Measurements from ENCODE around the gene RAPGEF1.

RAPGEF1 gene

DNA sequence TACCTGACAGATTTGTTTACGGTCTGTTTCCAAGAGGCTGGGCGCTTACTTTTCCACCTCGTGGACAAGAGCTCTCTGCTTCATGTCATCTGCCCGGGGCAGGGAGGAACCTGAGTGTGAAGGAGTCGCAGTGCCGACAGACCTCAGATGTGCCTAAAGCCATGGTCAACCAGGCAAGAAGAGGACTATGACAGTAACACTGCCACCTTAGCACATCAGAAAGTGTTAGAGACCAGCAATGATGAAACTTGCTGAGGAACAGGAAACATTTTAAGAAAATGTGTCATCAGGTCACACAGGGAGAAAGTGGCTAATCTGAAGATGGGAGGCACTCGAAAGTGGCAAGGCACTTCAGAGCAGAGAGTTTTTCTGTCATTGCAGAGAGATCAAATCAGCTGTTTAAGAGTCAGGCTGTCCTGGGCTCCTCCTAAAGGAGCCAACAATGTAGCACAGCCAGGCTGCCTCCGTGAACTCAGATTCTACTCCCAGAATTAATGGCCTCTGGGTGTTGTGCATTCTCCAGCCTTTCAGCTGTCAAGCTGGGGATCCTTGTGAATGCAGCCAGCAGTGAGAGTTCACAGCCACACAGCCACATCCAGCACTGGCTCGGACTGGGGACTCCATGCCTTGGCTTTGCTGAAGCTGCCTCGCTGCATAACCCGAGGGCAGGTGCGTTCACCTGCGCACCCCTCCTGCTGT is 94.6 kb downstream of the RAPGEF1 start:
- Histone ChIP-seq H3K9me3 (ENCODE audit: severe bottlenecking) (no peaks in the 10 kb centered on the region), H3K27ac (ENCODE audit: poor library complexity, severe bottlenecking) (no peak overlapping the region), H3K27me3 (ENCODE audit: insufficient read depth, poor library complexity, severe bottlenecking) (no peaks in the 10 kb centered on the region), H3K36me3 (ENCODE audit: low read depth) (no peaks in the 10 kb centered on the region; the same call in 1 of the 2 replicates), H3K4me3 (ENCODE audit: severe bottlenecking) (no peak overlapping the region), H3K4me1 (ENCODE audit: insufficient read depth, poor library complexity, severe bottlenecking) (peaks cover 5% of the 10 kb centered on the region)
- no peak for ATAC-seq (ENCODE audit: low read depth)
- DNase-seq (ENCODE audit: low spot score) = no peak
- TF ChIP-seq CTCF (IDR thresholded peaks at IDR 0.05; ENCODE audit: poor library complexity, severe bottlenecking) = no peak

DNA sequence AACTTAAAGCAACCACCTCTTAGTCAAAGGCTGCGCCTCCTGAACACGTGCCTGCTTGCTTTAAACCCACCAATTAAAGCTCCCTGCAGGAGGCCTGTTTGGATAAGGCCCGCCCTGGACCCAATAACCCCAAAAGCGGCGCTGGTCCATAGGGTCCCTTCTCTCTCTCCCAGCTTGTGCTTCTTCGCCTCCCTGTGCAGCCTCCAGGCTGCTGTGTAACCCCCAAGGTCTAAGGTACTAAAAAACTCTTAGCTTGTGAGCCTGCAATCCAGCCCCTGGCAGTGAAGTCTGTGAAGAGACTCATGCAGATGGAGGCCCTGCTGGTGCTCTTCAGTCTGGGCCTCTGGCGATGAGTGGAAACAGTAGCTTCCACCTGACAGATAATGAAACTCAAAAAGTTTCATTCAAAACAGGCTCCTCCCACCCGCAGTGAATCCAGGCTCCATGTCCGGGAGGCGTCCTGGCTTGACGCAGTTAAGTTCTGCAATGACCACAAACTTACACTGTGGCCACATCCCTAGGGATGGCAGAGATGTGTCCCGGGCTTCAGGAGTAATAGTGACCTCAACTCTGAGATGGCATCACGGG is 97.3 kb downstream of the RAPGEF1 start:
- no peaks in the 10 kb centered on the region for H3K9me3 ChIP-seq (ENCODE audit: severe bottlenecking)
- DNase-seq (ENCODE audit: low spot score) (no peak), ATAC-seq (ENCODE audit: low read depth) (no peak)
- no peaks in the 10 kb centered on the region for H3K27me3 ChIP-seq (ENCODE audit: insufficient read depth, poor library complexity, severe bottlenecking)
- H3K27ac ChIP-seq (ENCODE audit: poor library complexity, severe bottlenecking) = no peak overlapping the region
- peaks cover 9% of the 10 kb centered on the region for H3K4me1 ChIP-seq (ENCODE audit: insufficient read depth, poor library complexity, severe bottlenecking)
- no peak for TF ChIP-seq CTCF (IDR thresholded peaks at IDR 0.05; ENCODE audit: poor library complexity, severe bottlenecking)
- peaks cover 3% of the 10 kb centered on the region for H3K36me3 ChIP-seq (ENCODE audit: low read depth)
- H3K4me3 ChIP-seq (ENCODE audit: severe bottlenecking) = no peak overlapping the region

GRCh38 chr9:131641618-131642495 is 98.0 kb downstream of the RAPGEF1 start:
- Histone ChIP-seq H3K36me3 (ENCODE audit: low read depth) (peaks cover 3% of the 10 kb centered on the region), H3K9me3 (ENCODE audit: severe bottlenecking) (no peaks in the 10 kb centered on the region), H3K27me3 (ENCODE audit: insufficient read depth, poor library complexity, severe bottlenecking) (no peaks in the 10 kb centered on the region), H3K4me3 (ENCODE audit: severe bottlenecking) (no peak overlapping the region), H3K27ac (ENCODE audit: poor library complexity, severe bottlenecking) (no peak overlapping the region), H3K4me1 (ENCODE audit: insufficient read depth, poor library complexity, severe bottlenecking) (peaks cover 9% of the 10 kb centered on the region)
- no peak for DNase-seq (ENCODE audit: low spot score)
- TF ChIP-seq CTCF (IDR thresholded peaks at IDR 0.05; ENCODE audit: poor library complexity, severe bottlenecking) = no peak
- ATAC-seq (ENCODE audit: low read depth) = no peak

GRCh38 chr9:131640438-131641137 is 99.3 kb downstream of the RAPGEF1 start:
- Histone ChIP-seq H3K27ac (ENCODE audit: poor library complexity, severe bottlenecking) (no peak overlapping the region), H3K36me3 (ENCODE audit: low read depth) (peaks cover 3% of the 10 kb centered on the region)
- no peak for DNase-seq (ENCODE audit: low spot score)

More at GRCh38 chr9:131640438-131641137, 99.3 kb downstream of the RAPGEF1 start:
- ATAC-seq (ENCODE audit: low read depth) = no peak
- peaks cover 16% of the 10 kb centered on the region for H3K4me1 ChIP-seq (ENCODE audit: insufficient read depth, poor library complexity, severe bottlenecking)
- no peak for TF ChIP-seq CTCF (IDR thresholded peaks at IDR 0.05; ENCODE audit: poor library complexity, severe bottlenecking)
- no peak overlapping the region for H3K4me3 ChIP-seq (ENCODE audit: severe bottlenecking)
- H3K27me3 ChIP-seq (ENCODE audit: insufficient read depth, poor library complexity, severe bottlenecking) = no peaks in the 10 kb centered on the region
- no peaks in the 10 kb centered on the region for H3K9me3 ChIP-seq (ENCODE audit: severe bottlenecking)

Data from RWPE2 (cell line).